ENCODE results near the gene VTI1A. TPM values are rescaled to one million over a fixed set of nuclear protein-coding genes. Genes with fewer than 3 reads are reported as not detected.

Gene VTI1A
- total RNA-seq, 4 donors from 2014 or later, result 21.5 to 50.6 (median 37.5) TPM

GRCh38 chr10:112502536-112502935 is 55.5 kb downstream of the VTI1A start:
- no peak overlapping the region for H3K27ac ChIP-seq
- TF ChIP-seq, protein P1, sequence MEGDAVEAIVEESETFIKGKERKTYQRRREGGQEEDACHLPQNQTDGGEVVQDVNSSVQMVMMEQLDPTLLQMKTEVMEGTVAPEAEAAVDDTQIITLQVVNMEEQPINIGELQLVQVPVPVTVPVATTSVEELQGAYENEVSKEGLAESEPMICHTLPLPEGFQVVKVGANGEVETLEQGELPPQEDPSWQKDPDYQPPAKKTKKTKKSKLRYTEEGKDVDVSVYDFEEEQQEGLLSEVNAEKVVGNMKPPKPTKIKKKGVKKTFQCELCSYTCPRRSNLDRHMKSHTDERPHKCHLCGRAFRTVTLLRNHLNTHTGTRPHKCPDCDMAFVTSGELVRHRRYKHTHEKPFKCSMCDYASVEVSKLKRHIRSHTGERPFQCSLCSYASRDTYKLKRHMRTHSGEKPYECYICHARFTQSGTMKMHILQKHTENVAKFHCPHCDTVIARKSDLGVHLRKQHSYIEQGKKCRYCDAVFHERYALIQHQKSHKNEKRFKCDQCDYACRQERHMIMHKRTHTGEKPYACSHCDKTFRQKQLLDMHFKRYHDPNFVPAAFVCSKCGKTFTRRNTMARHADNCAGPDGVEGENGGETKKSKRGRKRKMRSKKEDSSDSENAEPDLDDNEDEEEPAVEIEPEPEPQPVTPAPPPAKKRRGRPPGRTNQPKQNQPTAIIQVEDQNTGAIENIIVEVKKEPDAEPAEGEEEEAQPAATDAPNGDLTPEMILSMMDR (IDR thresholded peaks at IDR 0.05), result no peak
- TF ChIP-seq POLR2A (IDR thresholded peaks at IDR 0.05), result no peak
- H3K4me3 ChIP-seq, result no peak overlapping the region
- intact Hi-C loops (cut with DNase I; ENCODE audit: low total_unique reads), result no loop called here
- H3K36me3 ChIP-seq, result no peaks in the 10 kb centered on the region
- H3K9me3 ChIP-seq, result no peaks in the 10 kb centered on the region
- H3K4me1 ChIP-seq, result no peaks in the 10 kb centered on the region
- no peaks in the 10 kb centered on the region for H3K27me3 ChIP-seq
- DNase-seq, result no peak

DNA sequence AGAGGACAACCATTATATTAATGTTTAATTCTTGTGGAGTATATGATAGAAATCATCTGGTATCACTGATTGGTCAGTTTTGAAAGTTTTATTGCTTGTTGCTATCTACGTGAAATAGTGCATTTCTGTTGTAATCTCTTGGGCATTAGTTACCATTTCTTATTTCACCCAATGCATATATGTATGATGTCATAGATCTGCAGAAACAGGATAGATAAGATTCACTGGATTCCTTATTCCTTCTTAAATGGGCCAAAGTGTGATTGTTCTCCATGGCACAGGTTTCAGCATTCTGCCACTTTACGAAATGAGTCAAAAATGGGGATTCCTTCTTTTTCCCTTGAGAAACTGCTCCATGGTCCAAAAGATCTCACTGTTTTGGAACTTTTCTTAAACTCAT is 56.6 kb downstream of the VTI1A start:
- intact Hi-C loops (cut with DNase I; ENCODE audit: low total_unique reads), result no loop called here
- Histone ChIP-seq H3K27me3 (no peaks in the 10 kb centered on the region), H3K4me3 (no peak overlapping the region), H3K36me3 (no peaks in the 10 kb centered on the region), H3K4me1 (no peaks in the 10 kb centered on the region), H3K27ac (no peak overlapping the region), H3K9me3 (no peaks in the 10 kb centered on the region)
- TF ChIP-seq POLR2A (IDR thresholded peaks at IDR 0.05), result no peak
- TF ChIP-seq, protein P1 (IDR thresholded peaks at IDR 0.05), result no peak
- DNase-seq, result no peak

GRCh38 chr10:112507046-112507445 is 60.0 kb downstream of the VTI1A start:
- TF ChIP-seq, protein P1 (IDR thresholded peaks at IDR 0.05), result no peak
- no peak for TF ChIP-seq POLR2A (IDR thresholded peaks at IDR 0.05)
- DNase-seq, result no peak
- intact Hi-C loops (cut with DNase I; ENCODE audit: low total_unique reads), result no loop called here
- no peaks in the 10 kb centered on the region for H3K9me3 ChIP-seq
- H3K4me3 ChIP-seq, result no peak overlapping the region
- H3K27ac ChIP-seq, result no peak overlapping the region
- H3K27me3 ChIP-seq, result no peaks in the 10 kb centered on the region
- no peaks in the 10 kb centered on the region for H3K36me3 ChIP-seq
- H3K4me1 ChIP-seq, result no peaks in the 10 kb centered on the region

DNA sequence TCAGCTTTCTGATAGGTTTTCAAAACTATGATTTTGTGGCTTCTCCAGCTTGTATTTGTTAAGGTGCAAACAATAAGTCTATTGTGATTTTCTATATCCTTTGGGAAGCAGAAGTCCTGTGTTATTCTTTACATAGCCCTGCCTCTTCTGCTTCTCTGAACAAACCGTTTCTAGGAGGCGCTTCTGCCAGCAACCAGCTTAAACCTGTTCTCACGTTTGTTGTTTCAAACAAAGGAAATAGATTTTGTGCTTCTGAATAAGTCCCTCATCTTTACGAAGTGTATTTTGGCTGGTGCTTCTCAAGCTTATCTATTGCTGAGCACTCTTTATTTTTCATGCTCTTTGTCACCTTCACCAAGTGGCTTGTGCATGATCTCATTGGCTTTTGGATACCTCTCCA is 61.0 kb downstream of the VTI1A start:
- Histone ChIP-seq H3K9me3 (no peaks in the 10 kb centered on the region), H3K4me3 (no peak overlapping the region), H3K36me3 (no peaks in the 10 kb centered on the region), H3K27ac (no peak overlapping the region), H3K27me3 (no peaks in the 10 kb centered on the region), H3K4me1 (no peaks in the 10 kb centered on the region)
- intact Hi-C loops (cut with DNase I; ENCODE audit: low total_unique reads), result no loop called here
- TF ChIP-seq, protein P1 (IDR thresholded peaks at IDR 0.05), result no peak
- TF ChIP-seq POLR2A (IDR thresholded peaks at IDR 0.05), result no peak
- no peak for DNase-seq

DNA sequence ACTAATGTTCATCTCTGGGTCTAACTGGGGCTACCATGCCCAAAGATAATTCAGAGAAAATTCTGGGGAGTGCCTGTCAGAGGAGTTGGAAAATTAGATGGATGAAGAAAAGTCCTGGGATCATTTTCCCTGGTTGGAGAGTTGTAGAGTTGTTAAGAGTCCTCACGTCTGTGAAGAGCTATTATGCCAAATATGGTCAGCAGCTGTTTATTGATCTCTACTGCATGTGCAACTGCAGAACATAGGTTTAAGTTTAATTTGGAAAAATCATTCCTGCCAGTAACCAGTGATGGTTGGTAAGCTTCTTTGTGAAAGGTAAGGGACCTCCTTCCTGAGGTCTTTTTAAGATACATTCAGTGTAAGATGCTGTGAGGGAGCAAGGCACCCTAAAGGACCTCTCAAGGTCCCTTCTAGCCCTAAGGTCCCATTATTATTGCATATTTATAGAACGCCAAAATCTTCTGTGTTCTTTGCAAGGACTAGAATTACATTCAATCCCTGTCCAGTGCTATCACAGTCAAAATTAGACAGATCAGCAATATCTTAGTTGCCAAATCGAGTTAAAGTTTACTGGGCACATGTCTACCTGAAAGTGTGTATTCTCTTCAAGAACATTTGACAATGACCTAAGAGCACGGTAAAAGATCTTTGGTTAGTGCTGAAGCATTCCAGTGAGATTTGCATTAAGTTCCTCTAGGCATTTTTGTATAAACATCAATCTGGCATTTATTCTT is 62.7 kb downstream of the VTI1A start:
- H3K27ac ChIP-seq, result no peak overlapping the region
- H3K4me3 ChIP-seq, result no peak overlapping the region
- H3K36me3 ChIP-seq, result no peaks in the 10 kb centered on the region
- no peak for DNase-seq
- H3K4me1 ChIP-seq, result no peaks in the 10 kb centered on the region
- no peaks in the 10 kb centered on the region for H3K27me3 ChIP-seq
- intact Hi-C loops (cut with DNase I; ENCODE audit: low total_unique reads), result no loop called here
- H3K9me3 ChIP-seq, result no peaks in the 10 kb centered on the region
- TF ChIP-seq POLR2A (IDR thresholded peaks at IDR 0.05), result no peak
- TF ChIP-seq, protein P1 (IDR thresholded peaks at IDR 0.05), result no peak

All from uterus (tissue), 4 donors.